Loucy (cell line): Measurements from ENCODE around the gene ZNF148.

Experiments
- CTCF ChIP-seq: fragments of 200-600 bp; sonication (generic); conservative IDR thresholded peaks from 2 replicates; pipeline ENCODE4 v1.5.1; 2014; ENCODE audit warnings: mild to moderate bottlenecking, antibody characterized with exemption, low read length
- EZH2phosphoT487 ChIP-seq: fragments of 200-600 bp; IDR thresholded peaks from 2 replicates; pipeline ENCODE4 v1.6.1; 2018; ENCODE audit warnings: antibody characterized with exemption, mild to moderate bottlenecking, moderate library complexity, borderline replicate concordance

DNA sequence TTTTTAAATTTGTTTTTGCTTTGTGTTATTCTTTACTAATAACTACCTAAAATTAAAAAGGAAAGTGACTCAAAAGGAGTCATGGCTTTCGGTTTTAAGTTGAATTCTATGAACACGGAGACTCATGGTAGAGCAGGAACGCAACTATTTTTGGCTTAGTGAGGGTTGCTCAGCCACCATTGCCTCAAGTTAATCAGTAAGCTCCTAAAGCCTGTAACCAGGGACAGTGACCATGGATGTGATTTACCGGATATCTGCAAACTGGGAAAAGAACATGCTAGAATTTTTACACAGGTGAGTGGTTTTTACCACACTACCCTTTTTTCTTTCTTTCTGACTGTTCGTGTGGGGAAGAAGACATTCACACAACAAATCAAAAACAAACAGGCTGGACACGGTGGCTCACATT is 174.4 kb downstream of the ZNF148 start:
- TF ChIP-seq CTCF (no peak), EZH2phosphoT487 (no peak)
